Measurements from ENCODE around the gene SLC25A44.

GRCh38 chr1:156246241-156246780, 52.4 kb downstream of the SLC25A44 start:
- TF ChIP-seq POLR2A (IDR thresholded peaks at IDR 0.05) (no peak), EP300 (IDR thresholded peaks at IDR 0.05) (no peak), CTCF (IDR thresholded peaks at IDR 0.05) (no peak), POLR2AphosphoS5 (IDR thresholded peaks at IDR 0.05) (no peak)
